Keratinocyte (primary cell): ENCODE measurements around the gene PRR33. TPM values are rescaled to one million over a fixed set of nuclear protein-coding genes. Genes with fewer than 3 reads are reported as not detected.

Source experiments
- DNase-seq: peaks from one replicate; pipeline ENCODE4 v3.0.0-alpha.2; 2011; ENCODE audit warnings: low read depth, missing footprints, low spot score
- FAIRE-seq: peaks from 2 replicates; lab custom pipeline; 2011; peaks lifted over from hg19 to GRCh38; lab: Jason Lieb, UNC
- H2AFZ ChIP-seq: 2 replicates; pipeline ENCODE4 v1.6.0; 2012; ENCODE audit warnings: low read length, control low read depth, inconsistent platforms; ENCODE audit not compliant: control insufficient read depth
- H3K27ac ChIP-seq: 2 replicates; pipeline ENCODE4 v1.5.1; 2011; ENCODE audit warnings: low read length; ENCODE audit not compliant: control insufficient read depth, insufficient read depth
- H3K27me3 ChIP-seq: 3 replicates; pipeline ENCODE4 v1.6.0; 2011; ENCODE audit warnings: low read length; ENCODE audit not compliant: control insufficient read depth, insufficient read depth; ENCODE audit errors: extremely low read depth
- H3K36me3 ChIP-seq, 2 experiments: 2 replicates in 1 of 2; 3 replicates in 1 of 2; pipeline ENCODE4 v1.5.1; 2011; ENCODE audit warnings: low read length in 2 of 2, mild to moderate bottlenecking in 1 of 2; ENCODE audit not compliant: control insufficient read depth in 2 of 2, insufficient read depth in 2 of 2; ENCODE audit errors: extremely low read depth in 1 of 2
- H3K4me1 ChIP-seq: 3 replicates; pipeline ENCODE4 v1.5.1; 2011; ENCODE audit warnings: low read length; ENCODE audit not compliant: control insufficient read depth, insufficient read depth; ENCODE audit errors: extremely low read depth
- H3K4me2 ChIP-seq: 3 replicates; pipeline ENCODE4 v1.6.0; 2011; ENCODE audit warnings: low read depth, low read length; ENCODE audit not compliant: control insufficient read depth, insufficient read depth; ENCODE audit errors: extremely low read depth
- H3K4me3 ChIP-seq, 3 experiments: fragments of 200-600 bp in 1 of 3; sonication (generic) in 1 of 3; 2 replicates in 2 of 3; 3 replicates in 1 of 3; pipeline ENCODE4 v1.5.1; 2011 to 2016; ENCODE audit warnings: low read length in 3 of 3, mild to moderate bottlenecking in 3 of 3, control low read depth in 2 of 3, inconsistent platforms in 1 of 3, low read depth in 1 of 3, mixed read lengths in 1 of 3, mixed run types in 1 of 3, moderate library complexity in 1 of 3; ENCODE audit not compliant: control insufficient read depth in 2 of 3, insufficient read depth in 2 of 3; ENCODE audit errors: extremely low read depth in 1 of 3
- H3K79me2 ChIP-seq: 2 replicates; pipeline ENCODE4 v1.6.0; 2012; ENCODE audit warnings: low read length; ENCODE audit not compliant: control insufficient read depth, insufficient read depth
- H3K9ac ChIP-seq: 3 replicates; pipeline ENCODE4 v1.6.0; 2011; ENCODE audit warnings: low read length; ENCODE audit not compliant: control insufficient read depth, insufficient read depth; ENCODE audit errors: extremely low read depth
- H3K9me1 ChIP-seq: 3 replicates; pipeline ENCODE4 v1.6.0; 2011; ENCODE audit warnings: low read length; ENCODE audit not compliant: control insufficient read depth, insufficient read depth; ENCODE audit errors: extremely low read depth
- H3K9me3 ChIP-seq: 2 replicates; pipeline ENCODE4 v1.5.1; 2012; ENCODE audit warnings: low read depth, low read length; ENCODE audit not compliant: control insufficient read depth
- H4K20me1 ChIP-seq: 3 replicates; pipeline ENCODE4 v1.6.0; 2011; ENCODE audit warnings: low read length; ENCODE audit not compliant: control insufficient read depth, insufficient read depth; ENCODE audit errors: extremely low read depth
- EZH2 ChIP-seq: IDR thresholded peaks from one replicate; pipeline ENCODE4 v1.6.1; 2012; ENCODE audit warnings: inconsistent platforms, mild to moderate bottlenecking, low read length, moderate library complexity
- dilution Hi-C: fragments of 300-500 bp; cut with MboI; formaldehyde crosslinking; loops from one replicate; pipeline ENCODE4 v1.7.0; 2020; ENCODE audit warnings: low sequenced_read_pairs; ENCODE audit not compliant: extremely low pct_ligation_motif_present
- polyA plus RNA-seq, 5 experiments: library from polyadenylated mRNA; depleted of rRNA in 3 of 5; stranded (reverse) in 3 of 5; stranded (forward) in 1 of 5; unstranded in 1 of 5; fragments of >200 nt; gene quantifications; 1 replicate in 1 of 5; 2 replicates in 3 of 5; 3 replicates in 1 of 5; pipeline versions ENCODE4 v1.2.1 to v1.2.3, GENCODE V29; 2011 to 2012; ENCODE audit warnings: missing spikeins in 2 of 5, low read depth in 1 of 5, low replicate concordance in 1 of 5
- TF ChIP-seq, protein P1 (sequence below), 3 experiments: IDR thresholded peaks in 1 of 3; conservative IDR thresholded peaks in 1 of 3; optimal IDR thresholded peaks in 1 of 3; 2 replicates in 2 of 3; 3 replicates in 1 of 3; pipeline versions ENCODE3 to v1.5.1; 2011; ENCODE audit warnings: low read length in 3 of 3, mild to moderate bottlenecking in 3 of 3, moderate library complexity in 2 of 3, control low read depth in 1 of 3, inconsistent platforms in 1 of 3; ENCODE audit not compliant: insufficient read depth in 2 of 3; ENCODE audit errors: extremely low read depth in 1 of 3

PRR33 gene
- polyA plus RNA-seq, 1 donor (not counting 4 experiments of a cell fraction or from before 2014, with no cell fraction given): not detected

DNA sequence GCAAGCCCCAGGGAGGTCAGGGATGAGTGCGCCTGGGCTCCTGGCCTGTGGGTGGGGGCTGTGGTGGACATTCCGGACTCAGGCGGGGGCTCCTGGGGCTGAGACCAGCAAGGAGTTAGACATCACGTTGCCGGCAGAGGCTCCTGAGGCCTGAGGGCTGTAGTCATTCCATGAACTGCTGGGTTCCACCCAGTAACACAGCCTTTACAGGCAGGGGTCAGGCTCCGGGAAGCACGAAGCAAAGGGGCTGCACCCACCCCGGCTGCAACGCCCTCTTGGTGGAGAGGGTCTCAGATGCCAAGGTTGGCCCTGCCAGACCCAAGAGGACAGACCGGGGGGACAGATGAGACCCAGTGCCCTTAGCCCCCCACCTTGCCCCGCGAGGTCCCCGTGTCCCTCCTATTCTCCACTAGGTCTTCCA, 36.8 kb upstream of the PRR33 start:
- H3K36me3 ChIP-seq: no peaks in the 10 kb centered on the region
- H3K9me1 ChIP-seq: no peaks in the 10 kb centered on the region
- no peak for TF ChIP-seq EZH2
- TF ChIP-seq, protein P1, sequence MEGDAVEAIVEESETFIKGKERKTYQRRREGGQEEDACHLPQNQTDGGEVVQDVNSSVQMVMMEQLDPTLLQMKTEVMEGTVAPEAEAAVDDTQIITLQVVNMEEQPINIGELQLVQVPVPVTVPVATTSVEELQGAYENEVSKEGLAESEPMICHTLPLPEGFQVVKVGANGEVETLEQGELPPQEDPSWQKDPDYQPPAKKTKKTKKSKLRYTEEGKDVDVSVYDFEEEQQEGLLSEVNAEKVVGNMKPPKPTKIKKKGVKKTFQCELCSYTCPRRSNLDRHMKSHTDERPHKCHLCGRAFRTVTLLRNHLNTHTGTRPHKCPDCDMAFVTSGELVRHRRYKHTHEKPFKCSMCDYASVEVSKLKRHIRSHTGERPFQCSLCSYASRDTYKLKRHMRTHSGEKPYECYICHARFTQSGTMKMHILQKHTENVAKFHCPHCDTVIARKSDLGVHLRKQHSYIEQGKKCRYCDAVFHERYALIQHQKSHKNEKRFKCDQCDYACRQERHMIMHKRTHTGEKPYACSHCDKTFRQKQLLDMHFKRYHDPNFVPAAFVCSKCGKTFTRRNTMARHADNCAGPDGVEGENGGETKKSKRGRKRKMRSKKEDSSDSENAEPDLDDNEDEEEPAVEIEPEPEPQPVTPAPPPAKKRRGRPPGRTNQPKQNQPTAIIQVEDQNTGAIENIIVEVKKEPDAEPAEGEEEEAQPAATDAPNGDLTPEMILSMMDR (optimal IDR thresholded peaks at IDR 0.05 in 1 of 3, IDR thresholded peaks at IDR 0.05 in 1 of 3, conservative IDR thresholded peaks at IDR 0.05 in 1 of 3; ENCODE audit: extremely low read depth in 1 of 3, insufficient read depth in 2 of 3, low read length in 3 of 3): no peak
- no peaks in the 10 kb centered on the region for H3K9me3 ChIP-seq
- H3K9ac ChIP-seq: no peak overlapping the region
- DNase-seq (no peak), FAIRE-seq (no peak)
- no peak overlapping the region for H2AFZ ChIP-seq
- no peak overlapping the region for H3K4me3 ChIP-seq
- H3K79me2 ChIP-seq: no peaks in the 10 kb centered on the region
- no peak overlapping the region for H3K4me2 ChIP-seq
- peaks cover 5% of the 10 kb centered on the region for H3K4me1 ChIP-seq
- dilution Hi-C loops: no loop called here
- H3K27me3 ChIP-seq: peaks cover 4% of the 10 kb centered on the region
- H4K20me1 ChIP-seq: no peaks in the 10 kb centered on the region
- H3K27ac ChIP-seq: no peak overlapping the region

DNA sequence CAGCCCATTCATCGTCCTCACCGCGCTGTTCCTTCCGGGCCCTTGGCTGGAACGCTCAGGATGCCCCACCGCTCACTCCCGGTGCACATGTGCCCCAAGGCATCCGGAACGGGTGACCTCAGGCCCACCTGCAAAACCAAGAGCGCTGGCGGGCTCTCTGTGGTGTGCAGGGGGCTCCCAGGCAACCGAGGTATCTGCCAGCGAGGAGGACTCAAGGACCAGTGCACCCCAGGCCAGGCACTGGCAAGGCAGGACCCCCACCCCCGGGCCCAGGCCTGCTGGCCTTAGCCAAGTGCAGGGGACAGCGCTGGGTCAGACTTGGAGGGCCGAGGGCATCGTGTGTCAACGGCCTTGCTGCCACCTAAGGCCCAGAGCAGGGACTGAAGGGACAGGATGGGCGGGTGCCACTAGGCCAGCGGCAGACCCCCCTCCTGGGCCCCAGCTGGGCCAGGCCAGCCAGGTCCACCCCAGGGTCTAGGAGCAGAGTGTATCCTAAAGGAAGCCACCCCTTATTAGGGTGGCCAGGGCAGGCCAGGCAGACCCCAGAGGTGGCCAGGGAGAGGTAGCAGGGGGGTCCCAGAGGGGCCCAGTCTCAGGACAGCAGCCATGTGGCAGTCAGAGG, 36.3 kb upstream of the PRR33 start:
- Histone ChIP-seq H3K27me3 (peaks cover 4% of the 10 kb centered on the region), H3K9me3 (no peaks in the 10 kb centered on the region), H3K4me1 (peaks cover 5% of the 10 kb centered on the region), H3K4me2 (no peak overlapping the region), H3K9ac (no peak overlapping the region), H3K79me2 (no peaks in the 10 kb centered on the region), H3K27ac (no peak overlapping the region), H4K20me1 (no peaks in the 10 kb centered on the region), H2AFZ (no peak overlapping the region), H3K9me1 (no peaks in the 10 kb centered on the region), H3K36me3 (no peaks in the 10 kb centered on the region), H3K4me3 (no peak overlapping the region)
- DNase-seq (no peak), FAIRE-seq (no peak)
- TF ChIP-seq, protein P1 (optimal IDR thresholded peaks at IDR 0.05 in 1 of 3, IDR thresholded peaks at IDR 0.05 in 1 of 3, conservative IDR thresholded peaks at IDR 0.05 in 1 of 3; ENCODE audit: extremely low read depth in 1 of 3, insufficient read depth in 2 of 3, low read length in 3 of 3): no peak
- TF ChIP-seq EZH2: no peak
- dilution Hi-C loops: no loop called here
